Activated T-helper 1 cell treated with anti-CD3 and anti-CD28 coated beads, Interleukin-12 subunit alpha, Interleukin-12 subunit beta, Interleukin-2, Interleukin-4 antibody, amounts not matched to agents 30 ng/mL and 10 ng/mL and 1 ng/mL, durations not matched to agents 14 hours and 24 hours and 36 hours (primary cell): ENCODE data around the gene MTAP. TPM values are rescaled to one million over a fixed set of nuclear protein-coding genes. Genes with fewer than 3 reads are reported as not detected.
"Not testable (repeated sequence)": the region's sequence is repeated elsewhere in the genome, so short reads cannot be mapped to it uniquely, and the experiment has no call there.

ENCODE experiments used
- DNase-seq: peaks from one replicate; pipeline ENCODE4 v3.0.0; 2021; ENCODE audit warnings: low spot score
- H3K27ac Mint-ChIP-seq: one replicate; pipeline ENCODE4 v1.8.0; 2021; ENCODE audit warnings: mild to moderate bottlenecking, mixed read lengths
- H3K27me3 Mint-ChIP-seq: one replicate; pipeline ENCODE4 v1.8.0; 2022; ENCODE audit warnings: mild to moderate bottlenecking, moderate library complexity, mixed read lengths; ENCODE audit not compliant: insufficient read depth
- H3K36me3 Mint-ChIP-seq: one replicate; pipeline ENCODE4 v1.8.0; 2021; ENCODE audit warnings: low read depth, mixed read lengths
- H3K4me1 Mint-ChIP-seq: one replicate; pipeline ENCODE4 v1.8.0; 2021; ENCODE audit warnings: low read depth, mixed read lengths
- H3K4me3 Mint-ChIP-seq: one replicate; pipeline ENCODE4 v1.8.0; 2021; ENCODE audit warnings: mild to moderate bottlenecking, moderate library complexity, mixed read lengths
- H3K9me3 Mint-ChIP-seq: one replicate; pipeline ENCODE4 v1.8.0; 2021; ENCODE audit warnings: mixed read lengths
- intact Hi-C: fragments of 100-400 bp; cut with micrococcal nuclease; formaldehyde crosslinking; loops from one replicate; pipeline ENCODE4 v1.15.1; 2024
- total RNA-seq: library from RNA; stranded (reverse); gene quantifications from 2 replicates; pipeline ENCODE4 v1.2.3, GENCODE V29; 2022

Gene MTAP
- total RNA-seq, 1 donor from 2014 or later = 55.5 TPM

GRCh38 chr9:21959268-21959667 lies 156.8 kb downstream of the MTAP start:
- H3K4me1 Mint-ChIP-seq = peaks cover 13% of the 10 kb centered on the region
- DNase-seq, H3K4me3 Mint-ChIP-seq, intact Hi-C loops, H3K36me3 Mint-ChIP-seq, H3K27ac Mint-ChIP-seq, H3K9me3 Mint-ChIP-seq: not testable (repeated sequence)
- peaks cover 34% of the 10 kb centered on the region for H3K27me3 Mint-ChIP-seq

- Mint-ChIP-seq H3K36me3 (peaks cover 6% of the 10 kb centered on the region), H3K4me3 (no peak overlapping the region), H3K4me1 (peaks cover 33% of the 10 kb centered on the region), H3K9me3 (peaks cover 5% of the 10 kb centered on the region), H3K27ac (no peak overlapping the region), H3K27me3 (peaks cover 49% of the 10 kb centered on the region)
- DNase-seq = no peak
- intact Hi-C loops = no loop called here
Observed at GRCh38 chr9:21961569-21961968, 159.1 kb downstream of the MTAP start.

GRCh38 chr9:21964925-21965385 lies 162.5 kb downstream of the MTAP start:
- DNase-seq = peak; percentile 61
- Mint-ChIP-seq H3K27me3 (peaks cover 76% of the 10 kb centered on the region), H3K36me3 (peaks cover 11% of the 10 kb centered on the region), H3K4me3 (peak overlapping the region; percentile 43), H3K9me3 (peaks cover 11% of the 10 kb centered on the region), H3K27ac (peak overlapping the region; percentile 42), H3K4me1 (peaks cover 51% of the 10 kb centered on the region)
- intact Hi-C loops = loop anchor here (1.0 to 5.0 kb wide), 7 partner anchors 46 to 1857 kb away; partner anchors contain the start of gene DMRTA1

GRCh38 chr9:21965401-21965951 lies 163.0 kb downstream of the MTAP start:
- Mint-ChIP-seq H3K36me3 (peaks cover 11% of the 10 kb centered on the region), H3K27me3 (peaks cover 80% of the 10 kb centered on the region), H3K4me1 (peaks cover 51% of the 10 kb centered on the region), H3K27ac (peak overlapping the region; percentile 42), H3K9me3 (peaks cover 12% of the 10 kb centered on the region), H3K4me3 (peak overlapping the region; percentile 43)
- peak; percentile 39 for DNase-seq
- intact Hi-C loops = loop anchor here (1.0 to 5.0 kb wide), 7 partner anchors 46 to 1857 kb away; partner anchors contain the start of gene DMRTA1

GRCh38 chr9:21966140-21966851 lies 163.9 kb downstream of the MTAP start:
- H3K4me3 Mint-ChIP-seq = no peak overlapping the region
- H3K4me1 Mint-ChIP-seq = peaks cover 51% of the 10 kb centered on the region
- intact Hi-C loops = loop anchor here (5.0 kb wide), 3 partner anchors 134 to 1856 kb away; partner anchors contain the start of gene DMRTA1
- H3K36me3 Mint-ChIP-seq = peaks cover 11% of the 10 kb centered on the region
- no peak for DNase-seq
- peaks cover 86% of the 10 kb centered on the region for H3K27me3 Mint-ChIP-seq
- H3K9me3 Mint-ChIP-seq = peaks cover 12% of the 10 kb centered on the region
- H3K27ac Mint-ChIP-seq = peak overlapping the region; percentile 88

- peaks cover 12% of the 10 kb centered on the region for H3K9me3 Mint-ChIP-seq
- peaks cover 87% of the 10 kb centered on the region for H3K27me3 Mint-ChIP-seq
- DNase-seq = no peak
- peaks cover 13% of the 10 kb centered on the region for H3K36me3 Mint-ChIP-seq
- peaks cover 51% of the 10 kb centered on the region for H3K4me1 Mint-ChIP-seq
- intact Hi-C loops = loop anchor here (1.0 to 5.0 kb wide), 4 partner anchors 8 to 1855 kb away; partner anchors contain the start of gene DMRTA1
- peak overlapping the region; percentile 88 for H3K27ac Mint-ChIP-seq
- no peak overlapping the region for H3K4me3 Mint-ChIP-seq
Observed at GRCh38 chr9:21967169-21967568, 164.7 kb downstream of the MTAP start.

- Mint-ChIP-seq H3K4me1 (peaks cover 53% of the 10 kb centered on the region), H3K27ac (peak overlapping the region; percentile 81), H3K36me3 (peaks cover 11% of the 10 kb centered on the region), H3K9me3 (peaks cover 10% of the 10 kb centered on the region), H3K4me3 (no peak overlapping the region), H3K27me3 (peaks cover 89% of the 10 kb centered on the region)
- intact Hi-C loops = loop anchor here (1.0 to 5.0 kb wide), 5 partner anchors 8 to 1855 kb away; partner anchors contain the start of gene DMRTA1
- no peak for DNase-seq
Observed at GRCh38 chr9:21967702-21968101, 165.3 kb downstream of the MTAP start.

GRCh38 chr9:21968331-21969010 lies 166.0 kb downstream of the MTAP start:
- intact Hi-C loops = loop anchor here (1.0 to 5.0 kb wide), 4 partner anchors 40 to 1854 kb away; partner anchors contain the start of gene DMRTA1
- Mint-ChIP-seq H3K36me3 (peaks cover 9% of the 10 kb centered on the region), H3K4me1 (peaks cover 51% of the 10 kb centered on the region), H3K9me3 (peaks cover 7% of the 10 kb centered on the region), H3K27me3 (peaks cover 88% of the 10 kb centered on the region), H3K27ac (peak overlapping the region; percentile 68), H3K4me3 (peak overlapping the region; percentile 23)
- no peak for DNase-seq

GRCh38 chr9:21969011-21969940 lies 166.8 kb downstream of the MTAP start:
- H3K27ac Mint-ChIP-seq = peak overlapping the region; percentile 88
- intact Hi-C loops = loop anchor here (5.0 kb wide), 3 partner anchors 137 to 1853 kb away; partner anchors contain the start of gene DMRTA1
- peaks cover 89% of the 10 kb centered on the region for H3K27me3 Mint-ChIP-seq
- no peak overlapping the region for H3K4me3 Mint-ChIP-seq
- peaks cover 10% of the 10 kb centered on the region for H3K36me3 Mint-ChIP-seq
- no peak for DNase-seq
- H3K9me3 Mint-ChIP-seq = peaks cover 7% of the 10 kb centered on the region
- H3K4me1 Mint-ChIP-seq = peaks cover 54% of the 10 kb centered on the region

GRCh38 chr9:21969951-21970799 lies 167.7 kb downstream of the MTAP start:
- H3K36me3 Mint-ChIP-seq = peaks cover 12% of the 10 kb centered on the region
- peaks cover 89% of the 10 kb centered on the region for H3K27me3 Mint-ChIP-seq
- no peak overlapping the region for H3K4me3 Mint-ChIP-seq
- peaks cover 7% of the 10 kb centered on the region for H3K9me3 Mint-ChIP-seq
- intact Hi-C loops = loop anchor here (5.0 to 10.0 kb wide), 4 partner anchors 138 to 1852 kb away; partner anchors contain the start of genes DMRTA1 and IFNA8
- H3K27ac Mint-ChIP-seq = peak overlapping the region; percentile 88
- H3K4me1 Mint-ChIP-seq = peaks cover 54% of the 10 kb centered on the region
- no peak for DNase-seq
